GM19397 (cell line): ENCODE data around the gene ADGRG6.
"Not testable (repeated sequence)": the region's sequence is repeated elsewhere in the genome, so short reads cannot be mapped to it uniquely, and the experiment has no call there.

Experiments
- ATAC-seq: cut with Tn5 transposase; IDR thresholded peaks from one replicate; pipeline ENCODE4 v1.9.1; 2021; ENCODE audit warnings: mild to moderate bottlenecking, moderate library complexity; ENCODE audit not compliant: unreplicated experiment

The ADGRG6 gene

DNA sequence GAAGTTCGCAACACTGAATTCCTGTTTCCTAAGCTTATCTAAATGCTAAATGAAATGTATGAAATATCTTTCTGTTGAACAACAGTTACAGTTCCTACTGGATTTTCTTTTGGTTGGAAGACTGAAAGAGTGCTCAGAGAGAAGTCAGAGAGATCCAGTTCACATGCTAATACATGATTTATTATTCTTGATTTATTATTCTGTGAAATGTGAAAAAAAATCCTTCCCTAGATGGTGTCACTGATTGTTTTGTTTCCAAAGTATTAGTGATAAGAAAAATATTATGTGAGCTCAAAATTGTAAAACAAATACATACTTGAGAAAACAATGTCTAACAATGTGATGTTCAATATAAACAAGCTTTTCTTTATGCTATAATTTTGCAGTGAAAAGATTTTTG lies 42.1 kb downstream of the ADGRG6 start:
- ATAC-seq = no peak

GRCh38 chr6:142345261-142345660 lies 43.5 kb downstream of the ADGRG6 start:
- ATAC-seq = no peak

- not testable (repeated sequence) for ATAC-seq
Observed at GRCh38 chr6:142346166-142346565, 44.4 kb downstream of the ADGRG6 start.

GRCh38 chr6:142349215-142349823 lies 47.5 kb downstream of the ADGRG6 start:
- no peak for ATAC-seq

GRCh38 chr6:142350309-142350708 lies 48.5 kb downstream of the ADGRG6 start:
- ATAC-seq = no peak

DNA sequence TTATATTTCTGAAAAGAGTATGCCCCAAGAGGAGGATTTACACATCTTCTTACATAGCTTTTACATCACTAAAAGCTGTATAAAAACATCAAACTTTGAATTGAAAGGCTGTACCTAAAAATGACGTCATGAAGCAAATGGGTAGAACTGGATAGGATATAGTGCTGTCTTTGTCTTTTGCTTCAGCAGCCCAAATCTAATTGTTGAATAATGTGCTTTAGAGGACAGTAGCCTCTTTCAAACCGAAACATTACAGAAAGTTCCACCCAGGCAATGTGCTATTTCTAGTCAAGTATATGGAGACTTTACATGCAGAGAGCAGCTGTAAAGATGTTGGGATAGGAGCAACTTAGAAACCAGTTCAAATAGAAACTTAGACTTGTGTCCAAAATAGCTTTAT lies 51.9 kb downstream of the ADGRG6 start:
- no peak for ATAC-seq

- no peak for ATAC-seq
Observed at GRCh38 chr6:142354650-142355049, 52.8 kb downstream of the ADGRG6 start.

DNA sequence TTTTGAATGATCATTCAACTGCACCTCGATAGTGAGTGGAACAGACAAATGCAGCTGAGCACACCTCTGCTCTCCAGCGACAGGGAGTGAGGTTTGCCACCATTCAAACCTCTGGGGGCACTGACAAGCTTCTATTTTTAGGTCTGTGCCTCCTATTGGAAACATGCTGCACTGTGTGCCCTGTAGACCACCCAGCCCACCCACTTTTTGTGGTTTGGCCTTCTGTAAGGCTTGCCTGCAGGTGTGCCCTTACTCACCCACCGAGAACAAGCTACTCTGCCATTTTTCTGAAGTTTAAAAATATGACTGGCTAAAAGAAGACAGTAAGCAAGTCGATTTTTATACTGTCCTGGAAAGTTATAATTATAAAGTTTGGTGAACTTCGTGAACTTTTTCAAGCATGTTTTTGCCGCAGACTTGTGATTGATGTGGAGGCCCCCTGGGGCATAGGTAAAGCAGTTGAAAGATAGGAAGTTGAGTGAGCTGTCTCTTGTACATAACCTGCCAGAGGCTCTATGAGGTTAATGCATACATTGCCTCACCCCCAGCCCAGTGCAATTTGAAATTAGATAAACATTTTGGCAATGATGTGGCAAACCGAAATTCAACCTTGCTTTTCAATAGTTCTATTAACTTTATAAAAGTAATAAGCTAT lies 53.8 kb downstream of the ADGRG6 start:
- no peak for ATAC-seq

- ATAC-seq = no peak
Observed at GRCh38 chr6:142356201-142356883, 54.5 kb downstream of the ADGRG6 start.

GRCh38 chr6:142356884-142357225 lies 55.0 kb downstream of the ADGRG6 start:
- ATAC-seq = no peak

- no peak for ATAC-seq
Observed at GRCh38 chr6:142357879-142358278, 56.1 kb downstream of the ADGRG6 start.

DNA sequence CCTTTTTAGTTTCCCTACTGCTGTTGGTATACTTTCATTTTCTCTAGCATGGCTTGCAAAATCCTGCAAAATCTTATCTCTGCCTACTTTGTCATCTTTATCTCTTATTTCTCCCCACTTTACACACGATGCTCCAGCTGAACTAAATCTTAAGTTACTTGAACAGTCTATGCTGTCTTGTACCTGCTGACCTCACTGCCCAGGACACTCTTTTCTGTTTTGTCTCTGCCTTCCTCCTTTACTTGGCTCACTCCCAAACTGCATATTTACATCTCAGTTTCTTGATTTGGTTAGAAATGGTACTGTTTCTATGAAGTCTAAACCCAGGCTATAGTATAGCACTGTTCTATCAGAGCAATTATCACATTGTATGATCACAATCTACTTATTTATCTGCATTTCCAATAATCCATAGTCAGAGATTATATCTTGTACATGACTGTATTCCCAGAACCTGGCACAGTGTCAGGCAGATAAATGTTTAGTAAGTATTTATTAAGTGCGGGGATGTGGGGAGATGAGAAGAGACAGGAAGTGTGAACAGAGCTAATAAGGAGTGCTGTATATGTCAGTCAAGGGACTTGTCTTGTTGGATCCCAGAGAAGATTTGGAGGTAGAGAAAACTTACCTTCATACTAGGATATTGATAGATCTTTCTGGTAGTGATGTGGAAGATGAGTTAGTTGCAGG lies 57.6 kb downstream of the ADGRG6 start:
- no peak for ATAC-seq

DNA sequence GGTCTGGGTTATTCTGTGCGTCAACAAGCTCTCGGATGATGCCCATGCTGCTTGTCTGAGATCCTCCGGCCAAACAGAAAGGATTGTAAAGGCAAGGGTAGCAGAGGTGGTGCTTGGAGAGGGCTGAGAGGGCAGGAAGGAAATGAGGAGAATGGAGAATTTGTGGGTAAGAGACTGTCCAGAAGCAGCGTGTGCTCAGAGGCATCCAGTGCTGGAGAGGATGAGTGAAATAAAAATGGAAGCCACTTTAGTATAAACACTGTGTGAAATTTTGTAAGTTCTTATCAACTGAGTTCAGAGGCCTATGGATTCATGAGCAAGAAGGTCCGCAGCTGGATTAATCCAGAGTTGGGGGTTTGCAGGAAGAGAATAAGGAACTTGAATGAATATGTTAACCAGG lies 59.5 kb downstream of the ADGRG6 start:
- no peak for ATAC-seq

GRCh38 chr6:142361779-142362750 lies 60.3 kb downstream of the ADGRG6 start:
- no peak for ATAC-seq

GRCh38 chr6:142367061-142367460 lies 65.3 kb downstream of the ADGRG6 start:
- no peak for ATAC-seq

GRCh38 chr6:142367501-142368018 lies 65.8 kb downstream of the ADGRG6 start:
- ATAC-seq = no peak

GRCh38 chr6:142369266-142369665 lies 67.5 kb downstream of the ADGRG6 start:
- ATAC-seq = no peak

DNA sequence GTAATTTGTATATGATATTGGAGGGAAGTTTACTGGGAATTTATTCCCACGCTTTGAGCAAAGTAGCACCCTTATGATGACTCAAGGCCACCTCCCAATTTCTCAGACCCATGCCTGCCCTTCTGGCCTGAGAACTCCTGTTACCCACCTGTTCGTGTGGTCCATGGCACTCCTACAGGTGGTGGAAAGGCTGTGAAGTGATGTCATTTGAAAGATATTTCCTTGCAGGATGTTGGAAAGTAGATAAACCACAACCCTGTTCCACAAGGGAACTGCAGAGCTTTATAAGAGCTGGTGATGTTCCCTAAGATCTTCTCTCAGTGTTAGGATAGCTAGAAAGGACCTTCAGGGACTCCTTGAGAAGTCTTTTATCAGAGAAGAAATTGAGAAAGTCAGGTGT lies 70.5 kb downstream of the ADGRG6 start:
- no peak for ATAC-seq

DNA sequence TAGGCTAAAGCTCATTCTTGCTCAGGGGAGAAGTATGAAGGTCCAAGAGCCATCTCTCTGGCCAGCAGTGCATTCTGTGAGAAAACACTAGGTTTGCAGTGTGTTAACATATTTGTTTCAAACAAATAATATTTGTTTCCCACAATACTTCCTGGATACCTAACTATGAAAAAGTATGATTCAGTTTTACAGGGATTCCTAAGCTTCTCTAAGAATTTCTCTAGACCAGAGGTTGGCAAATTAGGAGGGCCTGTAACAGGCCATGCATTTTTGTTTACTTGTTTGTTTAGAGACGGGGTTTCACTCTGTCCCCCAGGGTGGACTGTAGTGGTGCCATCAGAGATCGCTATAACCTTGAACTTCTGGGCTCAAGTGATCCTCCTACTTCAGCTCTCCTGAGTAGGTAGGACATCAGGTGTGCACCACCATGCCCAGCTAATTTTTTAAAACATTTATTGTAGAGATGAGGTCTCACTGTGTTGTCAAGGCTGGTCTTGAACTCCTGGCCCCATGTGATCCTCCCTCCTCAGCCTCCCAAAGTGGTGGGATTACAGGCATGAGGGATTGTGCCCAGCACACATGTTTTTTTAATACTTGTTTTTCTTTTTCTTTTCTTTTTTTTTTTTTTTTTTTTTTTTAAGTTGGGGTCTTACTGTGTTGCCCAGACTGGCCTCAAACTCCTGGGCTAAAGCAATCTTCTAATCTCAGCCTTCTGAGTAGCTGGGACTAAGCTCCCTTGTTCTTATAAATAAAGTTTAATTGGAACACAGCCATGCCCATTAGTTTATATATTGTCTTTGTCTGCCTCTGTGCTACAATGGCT lies 71.7 kb downstream of the ADGRG6 start:
- ATAC-seq = no peak
